KMS-11 (cell line): ENCODE results near the gene ZNF778.
"Not testable (repeated sequence)": the region's sequence is repeated elsewhere in the genome, so short reads cannot be mapped to it uniquely, and the experiment has no call there.

ENCODE experiments used
- H2AFZ ChIP-seq: fragments of 200-600 bp; sonication (generic); 2 replicates; pipeline ENCODE4 v1.6.1; 2016; ENCODE audit warnings: antibody characterized with exemption, mixed run types, low read depth
- H3K27ac ChIP-seq: fragments of 200-600 bp; sonication (generic); 2 replicates; pipeline ENCODE4 v1.6.1; 2016; ENCODE audit warnings: mild to moderate bottlenecking, mixed run types
- H3K27me3 ChIP-seq: fragments of 200-600 bp; sonication (generic); 2 replicates; pipeline ENCODE4 v1.6.1; 2017; ENCODE audit warnings: mild to moderate bottlenecking, low read depth, mixed run types, moderate library complexity; ENCODE audit not compliant: insufficient read depth
- H3K36me3 ChIP-seq: fragments of 200-600 bp; sonication (generic); 2 replicates; pipeline ENCODE4 v1.6.1; 2017; ENCODE audit warnings: mild to moderate bottlenecking, mixed run types; ENCODE audit not compliant: insufficient read depth
- H3K4me1 ChIP-seq: fragments of 200-600 bp; sonication (generic); 2 replicates; pipeline ENCODE4 v1.6.1; 2016; ENCODE audit warnings: mild to moderate bottlenecking, low read depth, mixed run types; ENCODE audit not compliant: poor library complexity, severe bottlenecking
- H3K4me2 ChIP-seq: fragments of 200-600 bp; sonication (generic); 2 replicates; pipeline ENCODE4 v1.7.0; 2016; ENCODE audit warnings: mild to moderate bottlenecking, mixed run types
- H3K4me3 ChIP-seq: fragments of 200-600 bp; sonication (generic); IDR thresholded peaks from 2 replicates; pipeline ENCODE4 v1.6.1; 2017; ENCODE audit warnings: low read depth, low read length, mixed read lengths; ENCODE audit not compliant: insufficient read depth
- H3K79me2 ChIP-seq: fragments of 200-600 bp; sonication (generic); 2 replicates; pipeline ENCODE4 v1.6.1; 2016; ENCODE audit warnings: low read depth, mixed run types; ENCODE audit not compliant: insufficient read depth
- H3K9ac ChIP-seq: fragments of 200-600 bp; sonication (generic); 2 replicates; pipeline ENCODE4 v1.6.1; 2016; ENCODE audit warnings: mild to moderate bottlenecking, mixed run types
- H4K20me1 ChIP-seq: fragments of 200-600 bp; sonication (generic); 2 replicates; pipeline ENCODE4 v1.6.1; 2016; ENCODE audit warnings: mild to moderate bottlenecking, mixed run types; ENCODE audit not compliant: insufficient read depth
- TF ChIP-seq, protein P1 (sequence below): fragments of 200-600 bp; sonication (generic); conservative IDR thresholded peaks from 2 replicates; pipeline ENCODE4 v1.6.1; 2017; ENCODE audit warnings: low read depth, mild to moderate bottlenecking, antibody characterized with exemption, low read length, moderate library complexity, mixed read lengths

Gene ZNF778

GRCh38 chr16:89184933-89185794 is 32.3 kb upstream of the ZNF778 start:
- Histone ChIP-seq H3K36me3 (no peaks in the 10 kb centered on the region), H4K20me1 (no peaks in the 10 kb centered on the region), H3K4me1 (no peaks in the 10 kb centered on the region), H3K27me3 (peaks cover 43% of the 10 kb centered on the region), H3K9ac (no peak overlapping the region), H3K4me2 (no peak overlapping the region), H3K4me3 (no peak overlapping the region), H3K27ac (no peak overlapping the region), H2AFZ (no peak overlapping the region), H3K79me2 (no peaks in the 10 kb centered on the region)
- TF ChIP-seq, protein P1, sequence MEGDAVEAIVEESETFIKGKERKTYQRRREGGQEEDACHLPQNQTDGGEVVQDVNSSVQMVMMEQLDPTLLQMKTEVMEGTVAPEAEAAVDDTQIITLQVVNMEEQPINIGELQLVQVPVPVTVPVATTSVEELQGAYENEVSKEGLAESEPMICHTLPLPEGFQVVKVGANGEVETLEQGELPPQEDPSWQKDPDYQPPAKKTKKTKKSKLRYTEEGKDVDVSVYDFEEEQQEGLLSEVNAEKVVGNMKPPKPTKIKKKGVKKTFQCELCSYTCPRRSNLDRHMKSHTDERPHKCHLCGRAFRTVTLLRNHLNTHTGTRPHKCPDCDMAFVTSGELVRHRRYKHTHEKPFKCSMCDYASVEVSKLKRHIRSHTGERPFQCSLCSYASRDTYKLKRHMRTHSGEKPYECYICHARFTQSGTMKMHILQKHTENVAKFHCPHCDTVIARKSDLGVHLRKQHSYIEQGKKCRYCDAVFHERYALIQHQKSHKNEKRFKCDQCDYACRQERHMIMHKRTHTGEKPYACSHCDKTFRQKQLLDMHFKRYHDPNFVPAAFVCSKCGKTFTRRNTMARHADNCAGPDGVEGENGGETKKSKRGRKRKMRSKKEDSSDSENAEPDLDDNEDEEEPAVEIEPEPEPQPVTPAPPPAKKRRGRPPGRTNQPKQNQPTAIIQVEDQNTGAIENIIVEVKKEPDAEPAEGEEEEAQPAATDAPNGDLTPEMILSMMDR = no peak

DNA sequence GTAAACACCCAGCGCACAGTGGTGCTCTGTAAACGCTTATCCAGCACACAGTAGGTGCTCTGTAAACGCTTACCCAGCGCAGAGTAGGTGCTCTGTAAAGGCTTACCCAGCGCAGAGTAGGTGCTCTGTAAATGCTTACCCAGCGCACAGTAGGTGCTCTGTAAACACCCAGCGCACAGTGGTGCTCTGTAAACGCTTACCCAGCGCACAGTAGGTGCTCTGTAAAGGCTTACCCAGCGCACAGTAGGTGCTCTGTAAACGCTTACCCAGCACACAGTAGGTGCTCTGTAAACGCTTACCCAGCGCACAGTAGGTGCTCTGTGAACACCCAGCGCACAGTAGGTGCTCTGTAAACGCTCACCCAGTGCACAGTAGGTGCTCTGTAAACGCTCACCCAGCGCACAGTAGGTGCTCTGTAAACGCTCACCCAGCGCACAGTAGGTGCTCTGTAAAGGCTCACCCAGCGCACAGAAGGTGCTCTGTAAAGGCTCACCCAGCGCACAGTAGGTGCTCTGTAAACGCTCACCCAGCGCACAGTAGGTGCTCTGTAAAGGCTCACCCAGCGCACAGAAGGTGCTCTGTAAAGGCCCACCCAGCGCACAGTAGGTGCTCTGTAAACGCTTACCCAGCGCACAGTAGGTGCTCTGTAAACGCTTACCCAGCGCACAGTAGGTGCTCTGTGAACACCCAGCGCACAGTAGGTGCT is 31.5 kb upstream of the ZNF778 start:
- not testable (repeated sequence) for H3K36me3 ChIP-seq, H2AFZ ChIP-seq, H3K79me2 ChIP-seq, H3K4me2 ChIP-seq, H3K9ac ChIP-seq, H4K20me1 ChIP-seq, H3K27ac ChIP-seq, H3K4me1 ChIP-seq, H3K4me3 ChIP-seq
- H3K27me3 ChIP-seq = peaks cover 36% of the 10 kb centered on the region

DNA sequence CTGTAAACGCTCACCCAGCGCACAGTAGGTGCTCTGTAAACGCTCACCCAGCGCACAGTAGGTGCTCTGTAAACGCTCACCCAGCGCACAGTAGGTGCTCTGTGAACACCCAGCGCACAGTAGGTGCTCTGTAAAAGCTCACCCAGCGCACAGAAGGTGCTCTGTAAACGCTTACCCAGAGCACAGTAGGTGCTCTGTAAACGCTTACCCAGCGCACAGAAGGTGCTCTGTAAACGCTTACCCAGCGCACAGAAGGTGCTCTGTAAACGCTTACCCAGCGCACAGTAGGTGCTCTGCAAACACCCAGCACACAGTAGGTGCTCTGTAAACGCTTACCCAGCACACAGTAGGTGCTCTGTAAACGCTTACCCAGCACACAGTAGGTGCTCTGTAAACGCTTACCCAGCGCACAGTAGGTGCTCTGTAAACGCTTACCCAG is 30.9 kb upstream of the ZNF778 start:
- not testable (repeated sequence) for H3K79me2 ChIP-seq, H3K4me1 ChIP-seq, H3K36me3 ChIP-seq, H3K4me2 ChIP-seq, H3K4me3 ChIP-seq, H4K20me1 ChIP-seq, H2AFZ ChIP-seq, H3K27ac ChIP-seq, H3K9ac ChIP-seq
- H3K27me3 ChIP-seq = peaks cover 30% of the 10 kb centered on the region

DNA sequence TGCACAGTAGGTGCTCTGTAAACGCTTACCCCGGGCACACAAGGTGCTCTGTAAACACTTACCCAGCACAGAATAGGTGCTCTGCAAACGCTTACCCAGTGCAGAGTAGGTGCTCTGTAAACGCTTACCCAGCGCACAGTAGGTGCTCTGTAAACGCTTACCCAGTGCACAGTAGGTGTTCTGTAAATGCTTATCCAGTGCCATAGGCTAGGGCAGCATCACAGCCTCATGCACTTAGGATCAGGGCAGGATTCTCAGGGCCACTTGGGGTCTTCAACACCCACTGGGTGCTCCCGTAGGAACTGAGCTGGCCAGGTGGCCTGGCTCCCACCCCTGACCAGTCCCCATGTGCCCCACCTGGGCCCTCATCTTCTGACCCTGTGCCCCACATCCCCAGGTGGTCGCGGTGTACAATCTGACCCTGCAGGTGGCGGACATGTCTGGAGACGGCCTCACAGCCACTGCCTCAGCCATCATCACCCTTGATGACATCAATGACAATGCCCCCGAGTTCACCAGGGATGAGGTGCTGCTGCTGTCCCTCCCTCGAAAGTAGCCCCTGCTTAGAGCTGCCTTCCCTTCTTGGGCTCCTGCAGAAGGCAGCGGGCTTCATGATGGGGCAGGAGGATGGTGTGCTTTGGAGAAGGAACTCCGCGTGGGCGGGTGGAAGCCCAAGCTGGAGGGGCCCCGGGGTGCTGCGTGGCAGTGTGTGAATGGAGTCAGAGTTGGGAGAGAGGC is 30.3 kb upstream of the ZNF778 start:
- Histone ChIP-seq H3K9ac (no peak overlapping the region), H3K4me3 (no peak overlapping the region), H3K79me2 (no peaks in the 10 kb centered on the region), H2AFZ (no peak overlapping the region), H3K36me3 (no peaks in the 10 kb centered on the region), H3K4me2 (no peak overlapping the region), H3K4me1 (no peaks in the 10 kb centered on the region), H3K27ac (no peak overlapping the region), H4K20me1 (no peaks in the 10 kb centered on the region), H3K27me3 (peaks cover 29% of the 10 kb centered on the region)
- TF ChIP-seq, protein P1 = no peak

- no peak overlapping the region for H3K9ac ChIP-seq
- no peaks in the 10 kb centered on the region for H3K36me3 ChIP-seq
- no peaks in the 10 kb centered on the region for H3K79me2 ChIP-seq
- H4K20me1 ChIP-seq = no peaks in the 10 kb centered on the region
- H2AFZ ChIP-seq = no peak overlapping the region
- H3K27me3 ChIP-seq = peaks cover 22% of the 10 kb centered on the region
- H3K4me3 ChIP-seq = no peak overlapping the region
- H3K4me2 ChIP-seq = no peak overlapping the region
- no peak overlapping the region for H3K27ac ChIP-seq
- TF ChIP-seq, protein P1 = no peak
- no peaks in the 10 kb centered on the region for H3K4me1 ChIP-seq
Measured at GRCh38 chr16:89187770-89188392, 29.6 kb upstream of the ZNF778 start.

GRCh38 chr16:89188471-89189357 is 28.8 kb upstream of the ZNF778 start:
- peaks cover 14% of the 10 kb centered on the region for H3K27me3 ChIP-seq
- not testable (repeated sequence) for H3K4me2 ChIP-seq, H3K27ac ChIP-seq, H3K4me1 ChIP-seq, H3K4me3 ChIP-seq, H2AFZ ChIP-seq, H3K79me2 ChIP-seq, H3K9ac ChIP-seq, H4K20me1 ChIP-seq, H3K36me3 ChIP-seq
